Spinal cord (tissue), 10 donors: ENCODE results near the gene EPHA10. TPM values are rescaled to one million over a fixed set of nuclear protein-coding genes. Genes with fewer than 3 reads are reported as not detected.
"Not testable (repeated sequence)": the region's sequence is repeated elsewhere in the genome, so short reads cannot be mapped to it uniquely, and the experiment has no call there.

Source experiments
- DNase-seq, 6 donors: peaks; one replicate each; pipeline versions ENCODE4 v3.0.0 to v3.0.0-alpha.2; 2013 to 2015; ENCODE audit warnings: low spot score in 6 of 6, low read depth in 4 of 6
- H3K27ac ChIP-seq: one replicate; pipeline ENCODE4 v1.5.1; 2013; ENCODE audit warnings: low read depth, low read length, control low read depth
- H3K27me3 ChIP-seq: one replicate; pipeline ENCODE4 v1.6.1; 2013; ENCODE audit warnings: low read length; ENCODE audit not compliant: control insufficient read depth, insufficient read depth
- H3K36me3 ChIP-seq: one replicate; pipeline ENCODE4 v1.6.1; 2013; ENCODE audit warnings: low read length; ENCODE audit not compliant: control insufficient read depth, insufficient read depth
- H3K4me1 ChIP-seq: one replicate; pipeline ENCODE4 v1.6.1; 2013; ENCODE audit warnings: low read length; ENCODE audit not compliant: control insufficient read depth, insufficient read depth
- H3K4me3 ChIP-seq: one replicate; pipeline ENCODE4 v1.5.1; 2013; ENCODE audit warnings: low read depth, low read length, control low read depth
- H3K9me3 ChIP-seq: one replicate; pipeline ENCODE4 v1.6.1; 2013; ENCODE audit warnings: low read length; ENCODE audit not compliant: control insufficient read depth, insufficient read depth
- WGBS: methylation state at CpG from one replicate; pipeline ENCODE4 v1.1.5; 2013; ENCODE audit warnings: missing lambda C conversion rate; ENCODE audit not compliant: insufficient coverage; 5-methylcytosine and 5-hydroxymethylcytosine counted together
- polyA plus RNA-seq, 2 donors: library from polyadenylated mRNA; unstranded; fragments of 120-200 nt; gene quantifications; one replicate each; pipeline ENCODE4 v1.2.1, GENCODE V29; 2013; ENCODE audit not compliant: insufficient read length in 2 of 2
- total RNA-seq, 2 donors: library from RNA; depleted of rRNA in 1 of 2; stranded (reverse); fragments of 120-200 nt in 1 of 2; fragments of >200 nt in 1 of 2; gene quantifications; one replicate each; pipeline versions ENCODE4 v1.2.3 to v1.2.4, GENCODE V29; 2013 to 2014
- donor health status: healthy.

Gene EPHA10
- total and polyA plus RNA-seq, 4 donors = 4.8 to 21.9 (median 11.1) TPM

GRCh38 chr1:37684182-37684581 is 80.7 kb downstream of the EPHA10 start:
- H3K27ac ChIP-seq, H3K4me1 ChIP-seq, H3K4me3 ChIP-seq, DNase-seq, H3K9me3 ChIP-seq, H3K27me3 ChIP-seq: not testable (repeated sequence)
- peaks cover 48% of the 10 kb centered on the region for H3K36me3 ChIP-seq
- 100% methylated on average over 5 of the region's 9 CpGs for WGBS

DNA sequence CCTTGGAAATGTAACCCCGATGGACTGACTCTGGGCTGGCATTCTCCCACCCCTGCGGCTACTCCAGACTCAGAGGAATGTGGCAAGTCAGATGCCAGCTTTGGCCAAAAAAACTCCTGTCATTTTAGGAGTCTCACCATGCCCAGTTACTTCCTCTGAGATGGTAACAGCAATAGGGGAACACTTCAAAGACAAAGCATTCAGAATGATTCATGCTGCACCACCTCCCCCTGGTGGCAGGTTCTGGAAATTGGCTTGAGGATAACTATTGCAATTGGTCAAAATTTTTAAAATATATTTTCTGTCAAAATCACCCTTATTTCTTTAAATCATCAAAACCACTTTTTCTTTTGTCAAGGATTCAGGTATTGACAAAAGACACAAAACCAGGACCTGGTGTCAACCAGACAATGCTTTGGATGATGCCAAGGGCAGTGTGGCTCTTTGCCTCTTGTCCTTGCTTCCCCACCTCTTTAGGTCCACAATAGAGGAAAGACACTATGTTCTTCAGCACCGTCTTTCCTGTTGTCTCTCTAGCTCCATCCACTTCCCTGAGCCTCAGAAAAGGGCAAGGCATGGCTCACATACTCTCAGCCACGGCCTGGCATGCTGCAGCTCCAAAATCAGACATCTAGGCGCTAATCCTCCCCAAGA is 82.5 kb downstream of the EPHA10 start:
- peaks cover 40% of the 10 kb centered on the region for H3K36me3 ChIP-seq

GRCh38 chr1:37680933-37681332 is 84.0 kb downstream of the EPHA10 start:
- 94% methylated on average over 2 of the region's 3 CpGs for WGBS
- Histone ChIP-seq H3K9me3 (no peaks in the 10 kb centered on the region), H3K27me3 (no peaks in the 10 kb centered on the region), H3K4me1 (peaks cover 6% of the 10 kb centered on the region), H3K4me3 (no peak overlapping the region), H3K36me3 (peaks cover 27% of the 10 kb centered on the region), H3K27ac (no peak overlapping the region)
- no peak for DNase-seq

More for the DNA sequence above, 82.5 kb downstream of the EPHA10 start:
- H3K27me3 ChIP-seq = no peaks in the 10 kb centered on the region
- no peaks in the 10 kb centered on the region for H3K4me1 ChIP-seq
- no peak overlapping the region for H3K27ac ChIP-seq
- no peaks in the 10 kb centered on the region for H3K9me3 ChIP-seq
- DNase-seq = peak in 5 of 6 donors; percentile 51 to 91 (median 71)
- H3K4me3 ChIP-seq = no peak overlapping the region
- WGBS = 64% methylated on average over 5 of the region's 5 CpGs

GRCh38 chr1:37677808-37678207 is 87.1 kb downstream of the EPHA10 start:
- H3K9me3 ChIP-seq = no peaks in the 10 kb centered on the region
- 83% methylated on average over 3 of the region's 5 CpGs for WGBS

DNA sequence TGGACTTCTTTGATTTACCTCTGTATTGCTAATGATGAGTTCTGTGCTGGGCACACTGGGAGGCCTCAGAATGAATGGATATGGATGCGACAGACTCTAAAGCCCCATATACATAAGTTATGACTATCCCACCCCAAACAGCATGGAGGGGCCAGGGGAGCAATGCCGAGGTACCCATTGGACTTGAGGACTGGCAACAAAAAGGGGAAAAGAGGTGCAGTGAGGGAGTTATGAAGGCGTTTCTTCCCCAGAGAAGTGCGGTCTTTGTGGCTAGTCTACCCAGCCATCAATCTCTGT is 87.8 kb downstream of the EPHA10 start:
- Histone ChIP-seq H3K4me1 (peaks cover 11% of the 10 kb centered on the region), H3K9me3 (no peaks in the 10 kb centered on the region), H3K27ac (no peak overlapping the region), H3K4me3 (no peak overlapping the region), H3K27me3 (no peaks in the 10 kb centered on the region), H3K36me3 (no peaks in the 10 kb centered on the region)
- no peak for DNase-seq
- no CpG with 5 or more reads among the region's 4 CpGs for WGBS

More at GRCh38 chr1:37677808-37678207, 87.1 kb downstream of the EPHA10 start:
- Histone ChIP-seq H3K4me3 (no peak overlapping the region), H3K27ac (no peak overlapping the region), H3K4me1 (peaks cover 11% of the 10 kb centered on the region), H3K27me3 (no peaks in the 10 kb centered on the region), H3K36me3 (peaks cover 3% of the 10 kb centered on the region)
- no peak for DNase-seq

DNA sequence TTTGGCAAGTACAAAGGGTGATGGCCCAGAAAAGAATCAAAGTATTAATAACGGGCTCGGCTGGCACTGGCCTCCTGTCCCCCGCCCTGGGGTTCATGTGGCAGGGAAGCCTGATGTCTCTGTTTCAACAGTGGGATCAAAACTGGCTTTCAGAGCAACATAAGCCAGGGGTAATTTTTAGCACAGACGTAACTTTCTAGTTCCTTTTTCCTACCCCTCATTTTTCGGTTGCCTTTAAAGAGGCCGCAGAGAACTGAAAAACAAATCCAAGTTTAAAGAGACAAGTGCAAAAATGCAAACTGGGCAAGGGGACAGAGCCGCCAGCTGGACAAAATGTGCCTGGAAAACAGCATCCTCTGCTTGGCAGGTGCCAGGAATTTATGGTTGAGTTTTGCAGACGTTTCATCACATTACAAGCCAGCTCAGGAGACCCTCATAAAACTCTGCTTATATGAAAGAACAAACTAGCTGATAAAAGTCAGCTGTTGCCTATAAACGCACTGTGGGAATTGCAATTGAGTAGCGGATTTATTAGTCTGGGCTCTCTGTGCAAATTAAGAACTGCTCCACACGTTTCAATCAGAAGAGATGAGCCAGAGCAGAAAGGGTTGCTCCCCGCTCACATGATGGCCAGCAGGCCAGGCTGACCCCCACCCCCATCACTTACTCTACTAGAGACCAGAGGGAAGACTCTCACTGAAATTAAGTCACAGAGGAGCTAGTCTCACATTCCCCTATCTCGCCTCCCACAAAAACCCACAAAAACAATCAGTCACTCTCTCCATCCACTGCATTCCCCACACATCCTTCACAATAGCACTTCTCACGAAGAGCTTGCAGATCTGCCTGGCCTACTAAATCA is 88.4 kb downstream of the EPHA10 start:
- peaks cover 11% of the 10 kb centered on the region for H3K4me1 ChIP-seq

DNA sequence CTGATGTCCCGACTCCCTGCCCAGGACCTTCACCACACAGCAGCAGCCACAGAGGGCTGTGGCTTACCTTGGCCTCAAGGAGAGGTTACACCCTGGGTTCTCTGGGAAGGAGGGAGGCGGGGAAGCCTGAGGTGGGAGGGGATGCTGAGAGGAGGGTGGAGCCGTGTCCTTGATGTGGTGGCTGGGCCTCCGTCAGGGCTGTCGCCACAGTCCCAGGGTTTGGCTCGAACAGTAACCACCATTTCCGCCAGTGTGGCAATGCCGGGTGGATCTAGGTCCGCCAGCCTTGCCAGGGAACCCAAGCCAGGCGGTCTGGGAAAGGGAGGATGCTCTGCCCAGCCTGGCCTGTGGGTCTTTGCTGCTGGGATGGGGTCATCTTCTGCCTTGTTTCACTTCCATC is 91.0 kb downstream of the EPHA10 start:
- WGBS = 63% methylated on average over 10 of the region's 10 CpGs
- peaks cover 2% of the 10 kb centered on the region for H3K27me3 ChIP-seq
- no peak overlapping the region for H3K4me3 ChIP-seq

More for the DNA sequence above, 88.4 kb downstream of the EPHA10 start:
- WGBS = 38% methylated on average over 10 of the region's 14 CpGs
- no peaks in the 10 kb centered on the region for H3K27me3 ChIP-seq
- DNase-seq = peak in 2 of 6 donors; percentile 45 to 86
- no peaks in the 10 kb centered on the region for H3K9me3 ChIP-seq
- no peaks in the 10 kb centered on the region for H3K36me3 ChIP-seq
- no peak overlapping the region for H3K27ac ChIP-seq
- no peak overlapping the region for H3K4me3 ChIP-seq

DNA sequence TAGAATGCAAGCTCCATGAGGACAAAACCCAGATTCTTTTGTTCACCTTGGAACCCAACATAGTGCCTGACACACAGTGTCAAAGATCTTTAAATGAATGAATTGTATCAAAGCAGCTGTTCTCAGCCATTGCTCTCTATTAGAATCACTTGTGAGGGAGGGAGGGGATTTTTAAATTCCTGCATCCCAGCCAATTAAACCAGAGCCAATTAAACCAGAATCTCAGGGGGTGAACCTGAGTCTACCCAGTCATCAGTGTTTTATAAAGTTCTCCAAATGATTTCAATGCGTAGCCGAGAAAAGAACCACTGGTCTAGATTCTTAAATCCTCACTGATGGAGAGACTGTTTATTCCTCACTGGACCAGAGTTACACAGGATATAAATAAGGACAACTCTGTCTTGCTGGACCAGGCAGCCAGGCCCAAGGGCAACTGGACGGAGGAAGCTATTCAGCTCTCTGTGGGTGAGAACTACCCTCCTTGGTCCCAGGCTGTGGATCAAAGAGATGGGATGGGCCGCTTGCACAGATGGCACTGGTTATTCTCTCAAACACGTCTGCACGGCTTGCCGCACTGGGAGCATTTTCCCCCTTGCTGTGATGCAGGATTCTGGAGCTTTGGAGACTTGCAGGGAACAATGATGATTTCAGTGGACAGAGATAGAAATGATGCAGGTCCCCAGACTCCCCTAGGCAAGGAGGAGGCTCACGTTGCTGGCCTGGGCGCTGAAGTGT is 92.6 kb downstream of the EPHA10 start:
- no peaks in the 10 kb centered on the region for H3K36me3 ChIP-seq
- no peak for DNase-seq
- H3K9me3 ChIP-seq = no peaks in the 10 kb centered on the region
- H3K27ac ChIP-seq = no peak overlapping the region
- peaks cover 14% of the 10 kb centered on the region for H3K4me1 ChIP-seq
- H3K27me3 ChIP-seq = peaks cover 8% of the 10 kb centered on the region
- 52% methylated on average over 9 of the region's 9 CpGs for WGBS
- no peak overlapping the region for H3K4me3 ChIP-seq

More for the DNA sequence above, 91.0 kb downstream of the EPHA10 start:
- Histone ChIP-seq H3K27ac (no peak overlapping the region), H3K9me3 (no peaks in the 10 kb centered on the region), H3K36me3 (no peaks in the 10 kb centered on the region), H3K4me1 (peaks cover 11% of the 10 kb centered on the region)
- DNase-seq = no peak

GRCh38 chr1:37671261-37671660 is 93.7 kb downstream of the EPHA10 start:
- Histone ChIP-seq H3K4me1 (peaks cover 19% of the 10 kb centered on the region), H3K9me3 (no peaks in the 10 kb centered on the region), H3K27ac (no peak overlapping the region), H3K36me3 (no peaks in the 10 kb centered on the region), H3K27me3 (peaks cover 8% of the 10 kb centered on the region), H3K4me3 (no peak overlapping the region)
- 61% methylated on average over 4 of the region's 6 CpGs for WGBS
- no peak for DNase-seq
